ENCODE results near the gene TMEM271. TPM values are rescaled to one million over a fixed set of nuclear protein-coding genes. Genes with fewer than 3 reads are reported as not detected.
"Not testable (repeated sequence)": the region's sequence is repeated elsewhere in the genome, so short reads cannot be mapped to it uniquely, and the experiment has no call there.

Gene TMEM271
- total RNA-seq, 1 donor from 2014 or later, result not detected

GRCh38 chr4:566035-566434 lies 10.1 kb downstream of the TMEM271 start:
- intact Hi-C loops (cut with micrococcal nuclease), result no loop called here

GRCh38 chr4:565614-566013 lies 10.5 kb downstream of the TMEM271 start:
- intact Hi-C loops (cut with micrococcal nuclease), result not testable (repeated sequence)

DNA sequence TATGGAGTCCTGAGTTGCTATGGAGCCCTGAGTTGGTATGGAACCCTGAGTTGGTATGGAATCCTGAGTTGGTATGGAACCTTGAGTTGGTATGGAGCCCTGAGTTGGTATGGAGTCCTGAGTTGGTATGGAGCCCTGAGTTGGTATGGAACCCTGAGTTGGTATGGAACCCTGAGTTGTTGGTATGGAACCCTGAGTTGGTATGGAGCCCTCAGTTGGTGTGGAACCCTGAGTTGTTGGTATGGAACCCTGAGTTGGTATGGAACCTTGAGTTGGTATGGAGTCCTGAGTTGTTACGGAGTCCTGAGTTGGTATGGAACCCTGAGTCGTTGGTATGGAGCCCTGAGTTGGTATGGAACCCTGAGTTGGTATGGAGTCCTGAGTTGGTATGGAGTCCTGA lies 13.6 kb downstream of the TMEM271 start:
- intact Hi-C loops (cut with micrococcal nuclease), result not testable (repeated sequence)

- intact Hi-C loops (cut with micrococcal nuclease), result no loop called here
Measured at GRCh38 chr4:561426-561825, 14.7 kb downstream of the TMEM271 start.

GRCh38 chr4:560731-561291 lies 15.3 kb downstream of the TMEM271 start:
- intact Hi-C loops (cut with micrococcal nuclease), result no loop called here

DNA sequence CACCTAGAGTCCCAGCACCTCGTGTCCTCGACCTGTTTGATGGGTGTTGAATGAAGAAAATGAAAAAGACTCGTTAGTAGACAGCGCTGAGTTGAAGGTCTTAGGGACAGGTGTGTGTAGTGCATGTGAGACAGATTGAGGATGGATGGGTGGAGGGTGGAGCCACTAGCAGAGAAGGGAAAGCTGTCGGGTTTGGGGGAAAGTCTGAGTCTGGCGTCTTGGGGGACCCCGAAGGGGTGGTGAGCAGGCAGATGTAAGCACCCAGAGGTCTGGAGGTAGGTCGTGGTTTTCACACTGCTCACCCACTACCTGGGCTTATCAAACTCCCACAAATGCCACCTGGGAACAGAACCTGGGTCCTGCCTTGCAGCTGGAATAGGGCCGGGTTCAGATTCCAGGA lies 16.0 kb downstream of the TMEM271 start:
- intact Hi-C loops (cut with micrococcal nuclease), result no loop called here

DNA sequence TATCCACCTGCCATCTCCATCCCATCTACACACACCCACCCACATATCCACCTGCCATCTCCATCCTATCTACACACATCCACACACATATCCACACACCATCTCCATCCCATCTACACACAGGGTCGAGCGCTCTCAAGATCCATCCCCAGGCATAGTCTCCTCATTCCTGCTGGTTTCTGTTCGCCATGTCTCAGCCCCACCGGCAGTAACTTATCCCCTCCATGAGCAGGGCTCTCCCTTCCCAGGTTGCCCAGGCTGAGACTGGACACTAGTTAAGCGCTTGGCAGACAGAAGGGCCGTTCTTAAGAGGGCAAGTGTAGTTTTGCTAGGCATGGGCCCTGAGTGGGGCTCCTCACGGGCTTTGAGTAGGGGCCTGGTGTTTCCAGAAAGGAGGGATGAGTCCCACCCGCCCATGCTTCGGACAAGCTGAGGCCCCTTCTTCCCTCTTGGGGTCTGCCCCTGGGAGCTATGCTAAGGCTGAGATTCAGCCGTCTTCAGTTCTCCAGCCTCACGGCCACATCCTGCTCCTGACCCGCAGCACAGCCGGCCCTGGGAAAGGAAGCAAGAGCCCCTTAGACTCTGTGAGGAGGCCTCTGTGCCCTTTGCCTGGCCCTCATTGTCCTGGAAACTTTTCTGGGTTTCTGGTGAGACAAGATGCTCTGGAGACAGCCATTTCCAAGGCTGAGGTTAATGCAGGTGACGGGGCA lies 20.4 kb downstream of the TMEM271 start:
- intact Hi-C loops (cut with micrococcal nuclease), result no loop called here

GRCh38 chr4:554793-555320 lies 21.2 kb downstream of the TMEM271 start:
- intact Hi-C loops (cut with micrococcal nuclease), result not testable (repeated sequence)

DNA sequence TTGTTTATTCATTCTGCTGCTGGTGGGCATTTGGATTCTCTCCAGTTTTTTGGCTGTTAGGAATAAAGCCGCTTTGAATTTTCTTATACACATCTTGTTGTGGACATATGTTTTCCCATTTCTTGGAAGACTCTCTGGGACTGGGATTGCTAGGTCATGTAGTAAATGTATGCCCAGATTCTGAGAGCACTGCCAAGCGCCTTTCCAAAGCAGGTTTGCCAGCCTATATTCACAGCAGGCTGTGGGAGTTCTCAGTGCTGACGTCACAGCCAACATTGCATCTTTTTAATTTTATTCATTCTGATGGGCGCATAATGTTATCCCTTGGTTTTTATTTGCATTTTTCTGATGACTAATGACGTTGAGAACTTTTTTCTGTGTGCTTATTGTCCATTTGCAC lies 24.1 kb downstream of the TMEM271 start:
- intact Hi-C loops (cut with micrococcal nuclease), result no loop called here

DNA sequence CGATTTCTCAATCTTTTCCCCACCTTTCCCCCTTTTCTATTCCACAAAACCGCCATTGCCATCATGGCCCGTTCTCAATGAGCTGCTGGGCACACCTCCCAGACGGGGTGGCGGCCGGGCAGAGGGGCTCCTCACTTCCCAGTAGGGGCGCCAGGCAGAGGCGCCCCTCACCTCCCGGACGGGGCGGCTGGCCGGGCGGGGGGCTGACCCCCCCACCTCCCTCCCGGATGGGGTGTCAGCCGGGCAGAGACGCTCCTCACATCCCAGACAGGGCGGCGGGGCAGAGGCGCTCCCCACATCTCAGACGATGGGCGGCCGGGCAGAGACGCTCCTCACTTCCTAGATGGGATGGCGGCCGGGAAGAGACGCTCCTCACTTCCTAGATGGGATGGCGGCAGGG lies 25.8 kb downstream of the TMEM271 start:
- intact Hi-C loops (cut with micrococcal nuclease), result not testable (repeated sequence)

DNA sequence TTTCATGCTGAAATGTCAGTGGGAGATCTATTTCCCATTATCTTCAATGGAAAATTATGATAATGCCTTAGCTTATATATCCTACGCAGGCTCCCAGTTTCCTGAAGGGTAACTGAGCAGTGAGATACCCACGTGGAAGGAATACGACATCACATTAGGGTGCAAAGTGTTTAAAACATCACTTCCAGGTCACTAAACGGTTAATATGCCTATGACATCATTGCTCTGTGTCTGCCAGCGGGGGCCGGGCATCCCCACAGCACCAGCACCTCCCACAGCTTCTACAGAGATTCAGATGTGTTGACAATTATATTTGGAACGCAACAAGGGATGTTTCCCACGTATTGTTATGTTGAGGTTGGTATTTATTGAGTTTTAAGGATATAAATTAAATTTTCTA lies 27.1 kb downstream of the TMEM271 start:
- intact Hi-C loops (cut with micrococcal nuclease), result no loop called here

DNA sequence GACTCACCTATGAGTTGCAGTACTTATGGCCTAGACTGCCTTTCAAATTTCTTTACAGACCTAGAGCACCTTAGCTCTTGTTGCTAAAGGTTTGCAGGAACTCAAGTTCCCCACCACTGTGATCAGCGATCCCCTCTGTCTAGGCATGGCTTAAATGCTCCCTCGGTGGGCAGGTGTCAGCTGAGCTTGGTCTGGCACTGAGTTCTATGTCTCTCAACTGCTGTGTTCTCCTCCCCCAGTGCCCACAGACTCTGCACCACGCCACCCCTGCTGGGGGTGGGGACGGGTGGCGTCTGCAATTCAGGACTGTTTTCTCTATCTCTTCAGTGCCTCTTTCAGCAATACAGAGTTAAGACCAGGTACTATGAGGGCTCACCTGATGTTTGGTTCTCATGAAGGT lies 30.5 kb downstream of the TMEM271 start:
- intact Hi-C loops (cut with micrococcal nuclease), result no loop called here

- intact Hi-C loops (cut with micrococcal nuclease), result no loop called here
Measured at GRCh38 chr4:544386-545105, 31.5 kb downstream of the TMEM271 start.

GRCh38 chr4:541271-541670 lies 34.8 kb downstream of the TMEM271 start:
- intact Hi-C loops (cut with micrococcal nuclease), result no loop called here

GRCh38 chr4:538542-539142 lies 37.5 kb downstream of the TMEM271 start:
- intact Hi-C loops (cut with micrococcal nuclease), result no loop called here

GRCh38 chr4:537436-538264 lies 38.4 kb downstream of the TMEM271 start:
- intact Hi-C loops (cut with micrococcal nuclease), result no loop called here

- intact Hi-C loops (cut with micrococcal nuclease), result no loop called here
Measured at GRCh38 chr4:536351-536972, 39.6 kb downstream of the TMEM271 start.

DNA sequence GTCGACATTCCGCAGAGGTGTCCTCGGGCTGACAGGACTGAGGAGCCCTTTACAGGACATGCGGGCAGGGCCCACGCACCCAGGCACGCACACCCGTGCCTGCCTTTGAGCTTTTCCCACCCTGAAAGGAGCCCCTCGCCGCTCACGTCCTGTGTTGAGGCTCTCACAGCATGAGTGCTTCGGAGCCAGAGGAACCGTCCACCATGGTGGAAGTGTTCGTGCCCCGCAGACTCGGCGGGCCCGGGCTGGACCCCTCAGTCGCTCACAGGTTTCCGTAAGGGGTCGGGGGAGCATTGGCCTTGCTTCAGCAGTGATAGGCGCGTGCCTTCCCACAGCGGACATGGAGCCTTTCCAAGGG lies 40.2 kb downstream of the TMEM271 start:
- intact Hi-C loops (cut with micrococcal nuclease), result no loop called here

GRCh38 chr4:535181-535923 lies 40.7 kb downstream of the TMEM271 start:
- intact Hi-C loops (cut with micrococcal nuclease), result no loop called here

- intact Hi-C loops (cut with micrococcal nuclease), result no loop called here
Measured at GRCh38 chr4:534576-535151, 41.4 kb downstream of the TMEM271 start.

Data from T-helper 2 cell treated with Interferon-gamma antibody and Interleukin-4, amounts not matched to agents 100 ng/mL and 5 ng/mL, for 36 hours (primary cell).